Liver (tissue), 9 donors: ENCODE data around the gene FEV. TPM values are rescaled to one million over a fixed set of nuclear protein-coding genes. Genes with fewer than 3 reads are reported as not detected.

Experiments
- DNase-seq: peaks from one replicate; pipeline ENCODE4 v3.0.0-alpha.2; 2017; ENCODE audit warnings: low spot score
- H3K27ac ChIP-seq, 2 donors: one replicate each; pipeline ENCODE4 v1.7.0; 2013; ENCODE audit warnings: inconsistent platforms in 2 of 2, low read length in 2 of 2, control low read depth in 1 of 2, low read depth in 1 of 2, mild to moderate bottlenecking in 1 of 2
- H3K27me3 ChIP-seq, 4 donors: one replicate each; pipeline versions ENCODE4 v1.6.1 to v1.7.0; 2013; ENCODE audit warnings: low read length in 3 of 4, inconsistent platforms in 1 of 4, mild to moderate bottlenecking in 1 of 4, moderate library complexity in 1 of 4; ENCODE audit not compliant: control insufficient read depth in 4 of 4, insufficient read depth in 4 of 4
- H3K36me3 ChIP-seq, 4 donors: one replicate each; pipeline versions ENCODE4 v1.6.1 to v1.7.0; 2013; ENCODE audit warnings: low read length in 3 of 4, mild to moderate bottlenecking in 3 of 4, low read depth in 1 of 4, moderate library complexity in 1 of 4; ENCODE audit not compliant: control insufficient read depth in 4 of 4, insufficient read depth in 3 of 4
- H3K4me1 ChIP-seq, 4 donors: one replicate each; pipeline versions ENCODE4 v1.6.1 to v1.7.0; 2013; ENCODE audit warnings: low read length in 3 of 4, mild to moderate bottlenecking in 3 of 4, moderate library complexity in 1 of 4; ENCODE audit not compliant: control insufficient read depth in 4 of 4, insufficient read depth in 4 of 4
- H3K4me3 ChIP-seq, 3 donors: one replicate each; pipeline versions ENCODE4 v1.6.1 to v1.7.0; 2013; ENCODE audit warnings: low read length in 3 of 3, control low read depth in 1 of 3, low read depth in 1 of 3, mild to moderate bottlenecking in 1 of 3
- H3K9ac ChIP-seq, 2 donors: one replicate each; pipeline ENCODE4 v1.7.0; 2013; ENCODE audit warnings: low read length in 2 of 2, mild to moderate bottlenecking in 2 of 2, moderate library complexity in 2 of 2, control low read depth in 1 of 2, low read depth in 1 of 2
- H3K9me3 ChIP-seq, 4 donors: one replicate each; pipeline versions ENCODE4 v1.6.1 to v1.7.0; 2013; ENCODE audit warnings: low read length in 3 of 4; ENCODE audit not compliant: control insufficient read depth in 4 of 4
- CTCF ChIP-seq: fragments of 150-350 bp; IDR thresholded peaks from 2 replicates; pipeline ENCODE4 v1.5.1; 2017; ENCODE audit warnings: improper control_type of control experiment, low read depth, low read length; ENCODE audit not compliant: missing input control
- FOXA1 ChIP-seq: IDR thresholded peaks from 2 replicates; pipeline ENCODE4 v1.6.1; 2016; ENCODE audit warnings: antibody characterized with exemption
- FOXA2 ChIP-seq: IDR thresholded peaks from 2 replicates; pipeline ENCODE4 v1.6.1; 2016; ENCODE audit warnings: antibody characterized with exemption
- GABPA ChIP-seq, 2 donors: IDR thresholded peaks in 1 of 2; conservative IDR thresholded peaks in 1 of 2; 2 replicates each; pipeline ENCODE4 v1.6.1; 2016; ENCODE audit warnings: antibody characterized with exemption in 2 of 2, mild to moderate bottlenecking in 1 of 2, moderate library complexity in 1 of 2
- HNF4A ChIP-seq, 2 donors: conservative IDR thresholded peaks; 2 replicates each; pipeline ENCODE4 v1.6.1; 2016; ENCODE audit warnings: antibody characterized with exemption in 2 of 2, mild to moderate bottlenecking in 2 of 2
- MAX ChIP-seq: IDR thresholded peaks from 2 replicates; pipeline ENCODE4 v1.6.1; 2016; ENCODE audit warnings: antibody characterized with exemption
- NR2F2 ChIP-seq: IDR thresholded peaks from 2 replicates; pipeline ENCODE4 v1.6.1; 2016; ENCODE audit warnings: antibody characterized with exemption
- REST ChIP-seq: IDR thresholded peaks from 2 replicates; pipeline ENCODE4 v1.6.1; 2016; ENCODE audit warnings: antibody characterized with exemption, mild to moderate bottlenecking
- RXRA ChIP-seq, 2 donors: IDR thresholded peaks; 2 replicates each; pipeline ENCODE4 v1.6.1; 2017 to 2018; ENCODE audit warnings: antibody characterized with exemption in 2 of 2, mild to moderate bottlenecking in 1 of 2
- TAF1 ChIP-seq: conservative IDR thresholded peaks from 2 replicates; pipeline ENCODE4 v1.6.1; 2016; ENCODE audit warnings: antibody characterized with exemption, mild to moderate bottlenecking
- ZBTB33 ChIP-seq: IDR thresholded peaks from 2 replicates; pipeline ENCODE4 v1.6.1; 2016; ENCODE audit warnings: antibody characterized with exemption
- whole genome bisulfite sequencing: extraction: QIAGEN DNeasy Blood & Tissue Kit; methylation state at CpG from one replicate; pipeline ENCODE4 v1.1.7; 2013; 5-methylcytosine and 5-hydroxymethylcytosine counted together
- polyA plus RNA-seq, 2 donors: library from polyadenylated mRNA; stranded (reverse) in 1 of 2; unstranded in 1 of 2; fragments of 200-250 nt in 1 of 2; fragments of >200 nt in 1 of 2; fragmentation: Nextera tagmentation in 1 of 2; extraction: Ambion mirVana in 1 of 2; gene quantifications; one replicate each; pipeline versions ENCODE4 v1.2.1 to v1.2.3, GENCODE V29; 2013 to 2015
- total RNA-seq, 2 donors: library from RNA; depleted of rRNA; stranded (reverse); fragments of >200 nt; gene quantifications; one replicate each; pipeline ENCODE4 v1.2.3, GENCODE V29; 2014
- donor health status: healthy.
- donor health status: healthy.
- donor health status: healthy.
- donor health status: healthy.
- donor health status: healthy.

Gene FEV
- total and polyA plus RNA-seq, 4 donors, result not detected

GRCh38 chr2:218990052-218990451 is 5.1 kb upstream of the FEV start (continued):
- TF ChIP-seq REST (no peak), MAX (no peak)

GRCh38 chr2:218988650-218989049 is 3.7 kb upstream of the FEV start:
- H3K36me3 ChIP-seq, result no peaks in the 10 kb centered on the region
- no peak for DNase-seq
- no peak overlapping the region for H3K4me3 ChIP-seq
- H3K27ac ChIP-seq, result no peak overlapping the region
- H3K27me3 ChIP-seq, result peaks cover 5 to 26% (median 18%) of the 10 kb centered on the region in 4 donors
- 55% methylated on average over 2 of the region's 2 CpGs for WGBS
- no peak for TF ChIP-seq ZBTB33
- TF ChIP-seq TAF1, result no peak
- TF ChIP-seq RXRA (IDR thresholded peaks at IDR 0.05), result no peak
- TF ChIP-seq FOXA2, result no peak
- no peak for TF ChIP-seq FOXA1
- no peak for TF ChIP-seq CTCF
- no peak for TF ChIP-seq REST
- no peak for TF ChIP-seq GABPA (IDR thresholded peaks at IDR 0.05 in 1 of 2, conservative IDR thresholded peaks at IDR 0.05 in 1 of 2)
- no peak for TF ChIP-seq NR2F2
- TF ChIP-seq HNF4A (conservative IDR thresholded peaks at IDR 0.05), result no peak
- peaks cover 9 to 17% (median 11%) of the 10 kb centered on the region in 4 donors for H3K4me1 ChIP-seq
- no peak overlapping the region for H3K9ac ChIP-seq
- no peaks in the 10 kb centered on the region for H3K9me3 ChIP-seq
